LNCaP clone FGC (cell line): ENCODE results near the gene KMT2D.

Source experiments
- DNase-seq: peaks from one replicate; pipeline ENCODE4 v3.0.0-alpha.2; 2011; ENCODE audit warnings: low read depth
- H3K4me3 ChIP-seq: 2 replicates; pipeline ENCODE4 v1.5.1; 2011; ENCODE audit warnings: mild to moderate bottlenecking, low read depth, low read length, control low read depth
- CTCF ChIP-seq: IDR thresholded peaks from 2 replicates; pipeline ENCODE4 v1.5.1; 2012; ENCODE audit warnings: mild to moderate bottlenecking; ENCODE audit not compliant: control insufficient read depth, insufficient read depth; ENCODE audit errors: extremely low read depth

KMT2D gene

GRCh38 chr12:49040364-49040855, 20.2 kb downstream of the KMT2D start:
- DNase-seq, result no peak
- TF ChIP-seq CTCF, result no peak

GRCh38 chr12:49039421-49040363, 20.9 kb downstream of the KMT2D start:
- no peak for TF ChIP-seq CTCF
- no peak for DNase-seq
- H3K4me3 ChIP-seq, result no peak overlapping the region

More at GRCh38 chr12:49040364-49040855, 20.2 kb downstream of the KMT2D start:
- no peak overlapping the region for H3K4me3 ChIP-seq

- no peak for TF ChIP-seq CTCF
- no peak for DNase-seq
- no peak overlapping the region for H3K4me3 ChIP-seq
These were observed 22.2 kb downstream of the KMT2D start for GRCh38 chr12:49038291-49038955.

- TF ChIP-seq CTCF, result no peak
- H3K4me3 ChIP-seq, result no peak overlapping the region
- no peak for DNase-seq
These were observed 22.7 kb downstream of the KMT2D start for GRCh38 chr12:49037947-49038237.

- H3K4me3 ChIP-seq, result no peak overlapping the region
- TF ChIP-seq CTCF, result no peak
- no peak for DNase-seq
These were observed 23.3 kb downstream of the KMT2D start for GRCh38 chr12:49037111-49037946.

GRCh38 chr12:49036029-49036428, 24.6 kb downstream of the KMT2D start:
- no peak for DNase-seq
- no peak for TF ChIP-seq CTCF
- H3K4me3 ChIP-seq, result no peak overlapping the region
